ENCODE results near the gene NTRK2. TPM values are rescaled to one million over a fixed set of nuclear protein-coding genes. Genes with fewer than 3 reads are reported as not detected.
A peak's percentile ranks its signal among the peaks of the same experiment; 100 is the strongest.

NTRK2 gene
- total and polyA plus RNA-seq, 10 of the 15 experiments (the other 5 are each of a cell fraction or from before 2014, with no cell fraction given): 0.42 to 4.6 (median 0.65) TPM

DNA sequence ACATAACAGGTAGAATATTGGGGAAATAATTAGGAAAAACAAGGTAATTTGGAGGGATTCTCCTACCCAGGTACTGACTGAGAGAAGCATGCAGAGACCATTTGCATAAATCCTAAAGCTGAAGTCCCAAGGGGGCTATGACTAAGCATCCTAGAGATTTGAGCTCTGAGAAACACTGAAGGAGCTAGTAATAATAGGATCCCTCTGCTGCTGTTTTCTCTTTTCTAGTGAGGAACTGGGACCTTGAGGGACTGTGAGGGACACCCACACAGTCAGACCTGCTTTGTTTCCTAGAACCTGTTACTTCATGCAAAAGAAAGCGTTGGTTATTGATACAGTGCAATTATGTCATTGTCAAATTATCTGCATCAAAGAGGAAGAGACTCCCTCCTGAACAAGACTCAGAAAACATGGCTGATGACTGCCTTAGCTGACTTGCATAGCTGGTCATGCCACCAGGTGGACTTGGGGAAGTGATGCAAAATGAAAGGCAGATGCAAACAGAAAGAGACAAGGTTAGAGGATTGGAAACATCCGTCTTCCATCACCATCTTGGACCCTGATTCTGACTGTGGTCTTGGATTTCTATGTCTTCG is 335.4 kb downstream of the NTRK2 start (continued):
- TF ChIP-seq SMC3 (IDR thresholded peaks at IDR 0.05; ENCODE audit: borderline replicate concordance, low read length) (no peak), CREM (IDR thresholded peaks at IDR 0.05; ENCODE audit: low read depth) (0 out of 2 replicates have a peak, but pooled peaks have one; percentile 9), KLF5 (IDR thresholded peaks at IDR 0.05; ENCODE audit: partially characterized antibody) (no peak), POU2F2 (IDR thresholded peaks at IDR 0.05; ENCODE audit: borderline replicate concordance, low read depth, low read length) (peak; percentile 43; the same call in 1 of the 3 replicates), MTA3 (IDR thresholded peaks at IDR 0.05; ENCODE audit: borderline replicate concordance, low read length) (no peak), DPF2 (IDR thresholded peaks at IDR 0.05) (no peak), CBX3 (IDR thresholded peaks at IDR 0.05; ENCODE audit: borderline replicate concordance, low read depth) (no peak), NFIC (IDR thresholded peaks at IDR 0.05; ENCODE audit: low read depth, low read length) (peak; percentile 39; the same call in 1 of the 2 replicates), JUNB (IDR thresholded peaks at IDR 0.05) (peak; percentile 26; the same call in 1 of the 2 replicates), POLR2A (IDR thresholded peaks at IDR 0.05; ENCODE audit: low read depth, low read length) (no peak), MEF2B (IDR thresholded peaks at IDR 0.05; ENCODE audit: partially characterized antibody, poor library complexity, severe bottlenecking) (peak; percentile 43), IRF4 (IDR thresholded peaks at IDR 0.05; ENCODE audit: low read depth, low read length) (peak; percentile 42; the same call in 1 of the 2 replicates), GATAD2B (conservative IDR thresholded peaks at IDR 0.05; ENCODE audit: low read depth) (no peak), YY1 (IDR thresholded peaks at IDR 0.05; ENCODE audit: low read depth, low read length) (peak; percentile 72), HDGF (IDR thresholded peaks at IDR 0.05) (no peak), STAT3 (IDR thresholded peaks at IDR 0.05; ENCODE audit: low read depth, low read length) (no peak), KAT2A (conservative IDR thresholded peaks at IDR 0.05; ENCODE audit: control insufficient read depth, low read depth, low read length) (no peak), BHLHE40 (IDR thresholded peaks at IDR 0.05; ENCODE audit: borderline replicate concordance in 1 of 2, low read depth in 2 of 2, low read length in 1 of 2) (no peak), BCL11A (IDR thresholded peaks at IDR 0.05; ENCODE audit: low read depth, low read length) (0 out of 2 replicates have a peak, but pooled peaks have one; percentile 41), SPI1 (IDR thresholded peaks at IDR 0.05; ENCODE audit: borderline replicate concordance, insufficient read depth, low read depth, low read length) (peak; percentile 77), EED (IDR thresholded peaks at IDR 0.05; ENCODE audit: low read depth) (no peak)
- TF ChIP-seq, protein P1, sequence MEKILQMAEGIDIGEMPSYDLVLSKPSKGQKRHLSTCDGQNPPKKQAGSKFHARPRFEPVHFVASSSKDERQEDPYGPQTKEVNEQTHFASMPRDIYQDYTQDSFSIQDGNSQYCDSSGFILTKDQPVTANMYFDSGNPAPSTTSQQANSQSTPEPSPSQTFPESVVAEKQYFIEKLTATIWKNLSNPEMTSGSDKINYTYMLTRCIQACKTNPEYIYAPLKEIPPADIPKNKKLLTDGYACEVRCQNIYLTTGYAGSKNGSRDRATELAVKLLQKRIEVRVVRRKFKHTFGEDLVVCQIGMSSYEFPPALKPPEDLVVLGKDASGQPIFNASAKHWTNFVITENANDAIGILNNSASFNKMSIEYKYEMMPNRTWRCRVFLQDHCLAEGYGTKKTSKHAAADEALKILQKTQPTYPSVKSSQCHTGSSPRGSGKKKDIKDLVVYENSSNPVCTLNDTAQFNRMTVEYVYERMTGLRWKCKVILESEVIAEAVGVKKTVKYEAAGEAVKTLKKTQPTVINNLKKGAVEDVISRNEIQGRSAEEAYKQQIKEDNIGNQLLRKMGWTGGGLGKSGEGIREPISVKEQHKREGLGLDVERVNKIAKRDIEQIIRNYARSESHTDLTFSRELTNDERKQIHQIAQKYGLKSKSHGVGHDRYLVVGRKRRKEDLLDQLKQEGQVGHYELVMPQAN (conservative IDR thresholded peaks at IDR 0.05): no peak
- TF ChIP-seq, protein P2, sequence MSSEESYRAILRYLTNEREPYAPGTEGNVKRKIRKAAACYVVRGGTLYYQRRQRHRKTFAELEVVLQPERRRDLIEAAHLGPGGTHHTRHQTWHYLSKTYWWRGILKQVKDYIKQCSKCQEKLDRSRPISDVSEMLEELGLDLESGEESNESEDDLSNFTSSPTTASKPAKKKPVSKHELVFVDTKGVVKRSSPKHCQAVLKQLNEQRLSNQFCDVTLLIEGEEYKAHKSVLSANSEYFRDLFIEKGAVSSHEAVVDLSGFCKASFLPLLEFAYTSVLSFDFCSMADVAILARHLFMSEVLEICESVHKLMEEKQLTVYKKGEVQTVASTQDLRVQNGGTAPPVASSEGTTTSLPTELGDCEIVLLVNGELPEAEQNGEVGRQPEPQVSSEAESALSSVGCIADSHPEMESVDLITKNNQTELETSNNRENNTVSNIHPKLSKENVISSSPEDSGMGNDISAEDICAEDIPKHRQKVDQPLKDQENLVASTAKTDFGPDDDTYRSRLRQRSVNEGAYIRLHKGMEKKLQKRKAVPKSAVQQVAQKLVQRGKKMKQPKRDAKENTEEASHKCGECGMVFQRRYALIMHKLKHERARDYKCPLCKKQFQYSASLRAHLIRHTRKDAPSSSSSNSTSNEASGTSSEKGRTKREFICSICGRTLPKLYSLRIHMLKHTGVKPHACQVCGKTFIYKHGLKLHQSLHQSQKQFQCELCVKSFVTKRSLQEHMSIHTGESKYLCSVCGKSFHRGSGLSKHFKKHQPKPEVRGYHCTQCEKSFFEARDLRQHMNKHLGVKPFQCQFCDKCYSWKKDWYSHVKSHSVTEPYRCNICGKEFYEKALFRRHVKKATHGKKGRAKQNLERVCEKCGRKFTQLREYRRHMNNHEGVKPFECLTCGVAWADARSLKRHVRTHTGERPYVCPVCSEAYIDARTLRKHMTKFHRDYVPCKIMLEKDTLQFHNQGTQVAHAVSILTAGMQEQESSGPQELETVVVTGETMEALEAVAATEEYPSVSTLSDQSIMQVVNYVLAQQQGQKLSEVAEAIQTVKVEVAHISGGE (CRISPR knock-in tag; IDR thresholded peaks at IDR 0.05): no peak
- TF ChIP-seq, protein P3, sequence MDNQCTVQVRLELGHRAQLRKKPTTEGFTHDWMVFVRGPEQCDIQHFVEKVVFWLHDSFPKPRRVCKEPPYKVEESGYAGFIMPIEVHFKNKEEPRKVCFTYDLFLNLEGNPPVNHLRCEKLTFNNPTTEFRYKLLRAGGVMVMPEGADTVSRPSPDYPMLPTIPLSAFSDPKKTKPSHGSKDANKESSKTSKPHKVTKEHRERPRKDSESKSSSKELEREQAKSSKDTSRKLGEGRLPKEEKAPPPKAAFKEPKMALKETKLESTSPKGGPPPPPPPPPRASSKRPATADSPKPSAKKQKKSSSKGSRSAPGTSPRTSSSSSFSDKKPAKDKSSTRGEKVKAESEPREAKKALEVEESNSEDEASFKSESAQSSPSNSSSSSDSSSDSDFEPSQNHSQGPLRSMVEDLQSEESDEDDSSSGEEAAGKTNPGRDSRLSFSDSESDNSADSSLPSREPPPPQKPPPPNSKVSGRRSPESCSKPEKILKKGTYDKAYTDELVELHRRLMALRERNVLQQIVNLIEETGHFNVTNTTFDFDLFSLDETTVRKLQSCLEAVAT (IDR thresholded peaks at IDR 0.05): no peak
- TF ChIP-seq, protein P4, sequence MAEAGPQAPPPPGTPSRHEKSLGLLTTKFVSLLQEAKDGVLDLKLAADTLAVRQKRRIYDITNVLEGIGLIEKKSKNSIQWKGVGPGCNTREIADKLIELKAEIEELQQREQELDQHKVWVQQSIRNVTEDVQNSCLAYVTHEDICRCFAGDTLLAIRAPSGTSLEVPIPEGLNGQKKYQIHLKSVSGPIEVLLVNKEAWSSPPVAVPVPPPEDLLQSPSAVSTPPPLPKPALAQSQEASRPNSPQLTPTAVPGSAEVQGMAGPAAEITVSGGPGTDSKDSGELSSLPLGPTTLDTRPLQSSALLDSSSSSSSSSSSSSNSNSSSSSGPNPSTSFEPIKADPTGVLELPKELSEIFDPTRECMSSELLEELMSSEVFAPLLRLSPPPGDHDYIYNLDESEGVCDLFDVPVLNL (IDR thresholded peaks at IDR 0.05; ENCODE audit: low read depth, low read length): no peak
